GM13977 (cell line): ENCODE measurements around the gene MBD3.

Experiments
- DNase-seq: peaks from one replicate; pipeline ENCODE4 v3.0.0; 2012; ENCODE audit warnings: low spot score
- CTCF ChIP-seq: IDR thresholded peaks from 2 replicates; pipeline ENCODE4 v1.5.1; 2012; ENCODE audit warnings: mild to moderate bottlenecking, control low read depth; ENCODE audit not compliant: insufficient read depth; ENCODE audit errors: extremely low read depth, missing control alignments
- in situ Hi-C: fragments of 300-500 bp; cut with MboI; formaldehyde crosslinking; loops from one replicate; pipeline ENCODE4 v1.12.0; 2022; ENCODE audit warnings: low sequenced_read_pairs, low pct_unique_long_range_greater_than_20kb, mixed read lengths, inconsistent platforms; ENCODE audit not compliant: unreplicated experiment

MBD3 gene

GRCh38 chr19:1609680-1610474, 17.2 kb upstream of the MBD3 start:
- no peak for TF ChIP-seq CTCF
- no peak for DNase-seq
- in situ Hi-C loops, result no loop called here

- no peak for TF ChIP-seq CTCF
- no peak for DNase-seq
- in situ Hi-C loops, result no loop called here
These were observed 16.4 kb upstream of the MBD3 start for GRCh38 chr19:1609103-1609396.

- in situ Hi-C loops, result no loop called here
- TF ChIP-seq CTCF, result no peak
- DNase-seq, result no peak
These were observed 15.9 kb upstream of the MBD3 start for GRCh38 chr19:1608359-1609102.

GRCh38 chr19:1606138-1606651, 13.5 kb upstream of the MBD3 start:
- in situ Hi-C loops, result no loop called here
- no peak for TF ChIP-seq CTCF
- DNase-seq, result no peak

GRCh38 chr19:1605236-1606137, 12.8 kb upstream of the MBD3 start, which contains the start of gene UQCR11:
Gene UQCR11 (minus strand): TSS chr19:1605462. CDS start chr19:1605409, 53 bp downstream.
- peak; percentile 99 for DNase-seq
- in situ Hi-C loops, result no loop called here
- TF ChIP-seq CTCF, result peak; percentile 52

- TF ChIP-seq CTCF, result no peak
- no peak for DNase-seq
- in situ Hi-C loops, result no loop called here
These were observed 9.5 kb upstream of the MBD3 start for GRCh38 chr19:1602091-1602707.
